ENCODE data around the gene RNF112. TPM values are rescaled to one million over a fixed set of nuclear protein-coding genes. Genes with fewer than 3 reads are reported as not detected.

The RNF112 gene
- total and polyA plus RNA-seq, 2 of the 13 experiments (the other 11 are each of a cell fraction or from before 2014, with no cell fraction given) = 0.05 TPM; not detected in 1

- TF ChIP-seq, protein P1, sequence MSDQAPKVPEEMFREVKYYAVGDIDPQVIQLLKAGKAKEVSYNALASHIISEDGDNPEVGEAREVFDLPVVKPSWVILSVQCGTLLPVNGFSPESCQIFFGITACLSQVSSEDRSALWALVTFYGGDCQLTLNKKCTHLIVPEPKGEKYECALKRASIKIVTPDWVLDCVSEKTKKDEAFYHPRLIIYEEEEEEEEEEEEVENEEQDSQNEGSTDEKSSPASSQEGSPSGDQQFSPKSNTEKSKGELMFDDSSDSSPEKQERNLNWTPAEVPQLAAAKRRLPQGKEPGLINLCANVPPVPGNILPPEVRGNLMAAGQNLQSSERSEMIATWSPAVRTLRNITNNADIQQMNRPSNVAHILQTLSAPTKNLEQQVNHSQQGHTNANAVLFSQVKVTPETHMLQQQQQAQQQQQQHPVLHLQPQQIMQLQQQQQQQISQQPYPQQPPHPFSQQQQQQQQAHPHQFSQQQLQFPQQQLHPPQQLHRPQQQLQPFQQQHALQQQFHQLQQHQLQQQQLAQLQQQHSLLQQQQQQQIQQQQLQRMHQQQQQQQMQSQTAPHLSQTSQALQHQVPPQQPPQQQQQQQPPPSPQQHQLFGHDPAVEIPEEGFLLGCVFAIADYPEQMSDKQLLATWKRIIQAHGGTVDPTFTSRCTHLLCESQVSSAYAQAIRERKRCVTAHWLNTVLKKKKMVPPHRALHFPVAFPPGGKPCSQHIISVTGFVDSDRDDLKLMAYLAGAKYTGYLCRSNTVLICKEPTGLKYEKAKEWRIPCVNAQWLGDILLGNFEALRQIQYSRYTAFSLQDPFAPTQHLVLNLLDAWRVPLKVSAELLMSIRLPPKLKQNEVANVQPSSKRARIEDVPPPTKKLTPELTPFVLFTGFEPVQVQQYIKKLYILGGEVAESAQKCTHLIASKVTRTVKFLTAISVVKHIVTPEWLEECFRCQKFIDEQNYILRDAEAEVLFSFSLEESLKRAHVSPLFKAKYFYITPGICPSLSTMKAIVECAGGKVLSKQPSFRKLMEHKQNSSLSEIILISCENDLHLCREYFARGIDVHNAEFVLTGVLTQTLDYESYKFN (CRISPR knock-in tag; conservative IDR thresholded peaks at IDR 0.05) = peak; percentile 35; the same call in 1 of the 2 replicates
- TF ChIP-seq FOXK1 (CRISPR knock-in tag; IDR thresholded peaks at IDR 0.05; ENCODE audit: borderline replicate concordance, low read depth) (peak; percentile 37; the same call in 1 of the 2 replicates), NR2F2 (IDR thresholded peaks at IDR 0.05; ENCODE audit: borderline replicate concordance, low read depth) (no peak), CEBPG (CRISPR knock-in tag; IDR thresholded peaks at IDR 0.05) (no peak), NR2F6 (IDR thresholded peaks at IDR 0.05) (no peak), NR2F6 (CRISPR knock-in tag; IDR thresholded peaks at IDR 0.05) (peak; percentile 17; the same call in 1 of the 2 replicates), ARID4A (CRISPR knock-in tag; IDR thresholded peaks at IDR 0.05; ENCODE audit: borderline replicate concordance) (no peak), KLF12 (CRISPR knock-in tag; IDR thresholded peaks at IDR 0.05; ENCODE audit: borderline replicate concordance) (no peak), TFE3 (CRISPR knock-in tag; IDR thresholded peaks at IDR 0.05) (no peak), HDAC2 (CRISPR knock-in tag; IDR thresholded peaks at IDR 0.05) (peak; percentile 54; the same call in 1 of the 2 replicates), RAD21 (CRISPR knock-in tag; IDR thresholded peaks at IDR 0.05) (no peak), RFX5 (IDR thresholded peaks at IDR 0.05; ENCODE audit: low read depth, low read length) (no peak), ZSCAN25 (CRISPR knock-in tag; IDR thresholded peaks at IDR 0.05) (peak; percentile 76), SMAD9 (CRISPR knock-in tag; IDR thresholded peaks at IDR 0.05) (no peak)
- TF ChIP-seq, protein P2, sequence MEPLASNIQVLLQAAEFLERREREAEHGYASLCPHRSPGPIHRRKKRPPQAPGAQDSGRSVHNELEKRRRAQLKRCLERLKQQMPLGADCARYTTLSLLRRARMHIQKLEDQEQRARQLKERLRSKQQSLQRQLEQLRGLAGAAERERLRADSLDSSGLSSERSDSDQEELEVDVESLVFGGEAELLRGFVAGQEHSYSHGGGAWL (CRISPR knock-in tag; IDR thresholded peaks at IDR 0.05) = no peak
- TF ChIP-seq, protein P3, sequence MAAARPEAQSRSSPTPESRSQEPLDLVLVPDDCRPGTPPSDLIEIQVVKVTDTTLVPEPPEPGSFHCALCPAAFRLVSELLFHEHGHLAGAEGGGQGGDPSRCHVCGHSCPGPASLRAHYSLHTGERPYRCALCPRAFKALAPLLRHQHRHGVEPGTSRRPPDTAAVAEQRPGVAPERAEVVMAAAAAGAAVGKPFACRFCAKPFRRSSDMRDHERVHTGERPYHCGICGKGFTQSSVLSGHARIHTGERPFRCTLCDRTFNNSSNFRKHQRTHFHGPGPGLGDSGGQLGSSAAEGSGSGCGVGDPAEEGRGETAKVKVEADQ (CRISPR knock-in tag; IDR thresholded peaks at IDR 0.05; ENCODE audit: borderline replicate concordance) = no peak
- TF ChIP-seq, protein P4, sequence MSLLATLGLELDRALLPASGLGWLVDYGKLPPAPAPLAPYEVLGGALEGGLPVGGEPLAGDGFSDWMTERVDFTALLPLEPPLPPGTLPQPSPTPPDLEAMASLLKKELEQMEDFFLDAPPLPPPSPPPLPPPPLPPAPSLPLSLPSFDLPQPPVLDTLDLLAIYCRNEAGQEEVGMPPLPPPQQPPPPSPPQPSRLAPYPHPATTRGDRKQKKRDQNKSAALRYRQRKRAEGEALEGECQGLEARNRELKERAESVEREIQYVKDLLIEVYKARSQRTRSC (CRISPR knock-in tag; IDR thresholded peaks at IDR 0.05; ENCODE audit: low read depth) = no peak
Measured at GRCh38 chr17:19369107-19369778, 41.8 kb upstream of the RNF112 start (continued).

All from HepG2 (cell line).